Neural progenitor cell (in vitro differentiated cells): ENCODE measurements around the gene WDR93. TPM values are rescaled to one million over a fixed set of nuclear protein-coding genes. Genes with fewer than 3 reads are reported as not detected.

ENCODE experiments used
- DNase-seq: peaks from one replicate; pipeline ENCODE4 v3.0.0-alpha.2; 2016; ENCODE audit warnings: low spot score
- H2AFZ ChIP-seq: fragments of 200-600 bp; sonication (generic); replicated peaks from 2 replicates; pipeline ENCODE4 v1.6.1; 2016; ENCODE audit warnings: antibody characterized with exemption
- H3F3A ChIP-seq: fragments of 200-600 bp; sonication (generic); 2 replicates; pipeline ENCODE4 v1.6.1; 2016; ENCODE audit warnings: antibody characterized with exemption, low read depth
- H3K27ac ChIP-seq: fragments of 200-600 bp; sonication (generic); 2 replicates; pipeline ENCODE4 v1.5.1; 2016; ENCODE audit warnings: mild to moderate bottlenecking
- H3K27me3 ChIP-seq: fragments of 200-600 bp; sonication (generic); 2 replicates; pipeline ENCODE4 v1.6.1; 2016; ENCODE audit warnings: mild to moderate bottlenecking, moderate library complexity
- H3K36me3 ChIP-seq: fragments of 200-600 bp; sonication (generic); 2 replicates; pipeline ENCODE4 v1.5.1; 2016
- H3K4me1 ChIP-seq: fragments of 200-600 bp; sonication (generic); 2 replicates; pipeline ENCODE4 v1.6.1; 2016; ENCODE audit warnings: mixed run types
- H3K4me2 ChIP-seq: fragments of 200-600 bp; sonication (generic); 2 replicates; pipeline ENCODE4 v1.6.1; 2016
- H3K4me3 ChIP-seq: fragments of 200-600 bp; sonication (generic); 2 replicates; pipeline ENCODE4 v1.5.1; 2016
- H3K79me2 ChIP-seq: fragments of 200-600 bp; sonication (generic); 2 replicates; pipeline ENCODE4 v1.6.1; 2016; ENCODE audit warnings: low read depth
- H3K9ac ChIP-seq: fragments of 200-600 bp; sonication (generic); 2 replicates; pipeline ENCODE4 v1.6.1; 2016
- H3K9me3 ChIP-seq: fragments of 200-600 bp; sonication (generic); 2 replicates; pipeline ENCODE4 v1.5.1; 2016; ENCODE audit warnings: low read depth
- H4K20me1 ChIP-seq: fragments of 200-600 bp; sonication (generic); 2 replicates; pipeline ENCODE4 v1.6.1; 2016; ENCODE audit warnings: low read depth
- H3K27ac Mint-ChIP-seq: 3 replicates; pipeline ENCODE4 v1.8.0; 2021; ENCODE audit warnings: mixed read lengths
- H3K27me3 Mint-ChIP-seq: 2 replicates; pipeline ENCODE4 v1.8.0; 2022; ENCODE audit warnings: low read depth, mild to moderate bottlenecking, inconsistent platforms, moderate library complexity, mixed read lengths; ENCODE audit not compliant: insufficient read depth
- H3K36me3 Mint-ChIP-seq: 3 replicates; pipeline ENCODE4 v1.8.0; 2021; ENCODE audit warnings: mixed read lengths
- H3K4me1 Mint-ChIP-seq: 3 replicates; pipeline ENCODE4 v1.8.0; 2021; ENCODE audit warnings: mixed read lengths
- H3K4me3 Mint-ChIP-seq: 3 replicates; pipeline ENCODE4 v1.8.0; 2021; ENCODE audit warnings: mild to moderate bottlenecking, moderate library complexity, mixed read lengths
- H3K9me3 Mint-ChIP-seq: 3 replicates; pipeline ENCODE4 v1.8.0; 2020; ENCODE audit warnings: mixed read lengths
- CTCF ChIP-seq: fragments of 200-600 bp; sonication (generic); IDR thresholded peaks from 2 replicates; pipeline ENCODE4 v1.5.1; 2017; ENCODE audit warnings: antibody characterized with exemption, mild to moderate bottlenecking
- EZH2 ChIP-seq: fragments of 200-600 bp; sonication (generic); IDR thresholded peaks from 2 replicates; pipeline ENCODE4 v1.6.1; 2017; ENCODE audit warnings: antibody characterized with exemption, mild to moderate bottlenecking, moderate library complexity
- EZH2phosphoT487 ChIP-seq: fragments of 200-600 bp; sonication (generic); IDR thresholded peaks from 2 replicates; pipeline ENCODE4 v1.6.1; 2017; ENCODE audit warnings: antibody characterized with exemption
- total RNA-seq: library from RNA; depleted of rRNA; stranded (reverse); fragments of >200 nt; gene quantifications from 2 replicates; pipeline ENCODE4 v1.2.3, GENCODE V29; 2015; ENCODE audit warnings: low replicate concordance

Gene WDR93
- total RNA-seq, 1 donor from 2014 or later = 0.51 TPM

GRCh38 chr15:89645680-89646079, 44.9 kb upstream of the WDR93 start:
- Histone ChIP-seq H3K4me1 (no peaks in the 10 kb centered on the region), H3K4me3 (no peak overlapping the region), H3F3A (no peaks in the 10 kb centered on the region), H3K4me2 (no peak overlapping the region), H3K9me3 (no peaks in the 10 kb centered on the region), H3K27ac (no peak overlapping the region), H3K27me3 (no peaks in the 10 kb centered on the region), H3K9ac (no peak overlapping the region), H2AFZ (no peak overlapping the region), H4K20me1 (peaks cover 4% of the 10 kb centered on the region), H3K79me2 (no peaks in the 10 kb centered on the region), H3K36me3 (no peaks in the 10 kb centered on the region)
- Mint-ChIP-seq H3K27me3 (peaks cover 2% of the 10 kb centered on the region), H3K9me3 (no peaks in the 10 kb centered on the region), H3K4me3 (no peak overlapping the region), H3K36me3 (peaks cover 27% of the 10 kb centered on the region), H3K4me1 (peaks cover 4% of the 10 kb centered on the region), H3K27ac (no peak overlapping the region)
- DNase-seq = no peak
- no peak for TF ChIP-seq CTCF
- no peak for TF ChIP-seq EZH2phosphoT487
- no peak for TF ChIP-seq EZH2

GRCh38 chr15:89646416-89647141, 44.0 kb upstream of the WDR93 start:
- H4K20me1 ChIP-seq = peaks cover 4% of the 10 kb centered on the region
- no peak overlapping the region for H3K9ac ChIP-seq
- H3K27ac Mint-ChIP-seq = no peak overlapping the region
- no peak overlapping the region for H2AFZ ChIP-seq
- TF ChIP-seq CTCF (no peak), EZH2phosphoT487 (no peak), EZH2 (no peak)
- no peaks in the 10 kb centered on the region for H3K36me3 ChIP-seq
- H3K4me1 Mint-ChIP-seq = peaks cover 4% of the 10 kb centered on the region
- no peaks in the 10 kb centered on the region for H3K9me3 Mint-ChIP-seq
- no peaks in the 10 kb centered on the region for H3K9me3 ChIP-seq
- no peak overlapping the region for H3K27ac ChIP-seq
- no peaks in the 10 kb centered on the region for H3K27me3 ChIP-seq
- no peak overlapping the region for H3K4me3 ChIP-seq
- peaks cover 2% of the 10 kb centered on the region for H3K27me3 Mint-ChIP-seq
- H3F3A ChIP-seq = no peaks in the 10 kb centered on the region
- no peak overlapping the region for H3K4me2 ChIP-seq
- DNase-seq = no peak
- H3K4me3 Mint-ChIP-seq = no peak overlapping the region
- H3K4me1 ChIP-seq = no peaks in the 10 kb centered on the region
- no peaks in the 10 kb centered on the region for H3K79me2 ChIP-seq
- peaks cover 18% of the 10 kb centered on the region for H3K36me3 Mint-ChIP-seq

- no peak overlapping the region for H3K4me3 ChIP-seq
- peak; percentile 95 for TF ChIP-seq CTCF
- TF ChIP-seq EZH2phosphoT487 = no peak
- H3K79me2 ChIP-seq = no peaks in the 10 kb centered on the region
- H3K27me3 ChIP-seq = no peaks in the 10 kb centered on the region
- no peak overlapping the region for H3K9ac ChIP-seq
- Mint-ChIP-seq H3K4me3 (peak overlapping the region; percentile 19), H3K36me3 (peaks cover 21% of the 10 kb centered on the region), H3K4me1 (peaks cover 4% of the 10 kb centered on the region), H3K27me3 (peaks cover 2% of the 10 kb centered on the region), H3K9me3 (no peaks in the 10 kb centered on the region), H3K27ac (no peak overlapping the region)
- DNase-seq = peak; percentile 82
- no peaks in the 10 kb centered on the region for H3F3A ChIP-seq
- no peak overlapping the region for H2AFZ ChIP-seq
- no peak overlapping the region for H3K27ac ChIP-seq
- peaks cover 4% of the 10 kb centered on the region for H4K20me1 ChIP-seq
- no peaks in the 10 kb centered on the region for H3K36me3 ChIP-seq
- H3K4me1 ChIP-seq = no peaks in the 10 kb centered on the region
- no peaks in the 10 kb centered on the region for H3K9me3 ChIP-seq
- H3K4me2 ChIP-seq = peak overlapping the region; percentile 19
Measured at GRCh38 chr15:89647191-89647851, 43.3 kb upstream of the WDR93 start.
